MM.1S (cell line): Measurements from ENCODE around the gene PHC3.

Source experiments
- EZH2 ChIP-seq: fragments of 300-600 bp; sonication (generic); optimal IDR thresholded peaks from 2 replicates; pipeline ENCODE3; 2017; ENCODE audit warnings: low read depth, mild to moderate bottlenecking, antibody characterized with exemption, low read length, mixed read lengths
- EZH2phosphoT487 ChIP-seq: fragments of 300-600 bp; sonication (generic); IDR thresholded peaks from 2 replicates; pipeline ENCODE4 v1.6.1; 2018; ENCODE audit warnings: antibody characterized with exemption, low read length
- TF ChIP-seq, protein P1 (sequence below): fragments of 300-600 bp; sonication (generic); IDR thresholded peaks from 2 replicates; pipeline ENCODE4 v1.5.1; 2016; ENCODE audit warnings: antibody characterized with exemption, low read length, mixed read lengths

DNA sequence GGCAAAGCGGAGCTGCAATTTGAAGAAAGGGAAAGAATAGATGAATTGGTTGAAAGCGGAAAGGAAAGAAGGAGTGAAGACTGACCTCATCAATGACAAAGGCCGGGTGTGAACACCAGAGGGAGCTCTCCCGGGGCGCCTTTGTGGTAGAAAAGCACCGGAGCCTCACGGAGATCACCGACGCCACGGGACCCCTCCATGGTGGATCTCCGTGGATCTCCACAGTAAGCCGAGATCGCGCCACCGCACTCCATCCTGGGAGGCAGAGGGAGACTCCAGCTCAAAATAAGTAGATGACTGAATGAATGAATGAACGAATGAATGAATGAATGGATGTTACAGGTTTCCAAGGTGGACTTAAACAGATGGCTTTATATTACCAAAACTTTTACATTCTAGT lies 118.8 kb downstream of the PHC3 start:
- TF ChIP-seq, protein P1, sequence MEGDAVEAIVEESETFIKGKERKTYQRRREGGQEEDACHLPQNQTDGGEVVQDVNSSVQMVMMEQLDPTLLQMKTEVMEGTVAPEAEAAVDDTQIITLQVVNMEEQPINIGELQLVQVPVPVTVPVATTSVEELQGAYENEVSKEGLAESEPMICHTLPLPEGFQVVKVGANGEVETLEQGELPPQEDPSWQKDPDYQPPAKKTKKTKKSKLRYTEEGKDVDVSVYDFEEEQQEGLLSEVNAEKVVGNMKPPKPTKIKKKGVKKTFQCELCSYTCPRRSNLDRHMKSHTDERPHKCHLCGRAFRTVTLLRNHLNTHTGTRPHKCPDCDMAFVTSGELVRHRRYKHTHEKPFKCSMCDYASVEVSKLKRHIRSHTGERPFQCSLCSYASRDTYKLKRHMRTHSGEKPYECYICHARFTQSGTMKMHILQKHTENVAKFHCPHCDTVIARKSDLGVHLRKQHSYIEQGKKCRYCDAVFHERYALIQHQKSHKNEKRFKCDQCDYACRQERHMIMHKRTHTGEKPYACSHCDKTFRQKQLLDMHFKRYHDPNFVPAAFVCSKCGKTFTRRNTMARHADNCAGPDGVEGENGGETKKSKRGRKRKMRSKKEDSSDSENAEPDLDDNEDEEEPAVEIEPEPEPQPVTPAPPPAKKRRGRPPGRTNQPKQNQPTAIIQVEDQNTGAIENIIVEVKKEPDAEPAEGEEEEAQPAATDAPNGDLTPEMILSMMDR: peak; percentile 19
- TF ChIP-seq EZH2phosphoT487: no peak
- TF ChIP-seq EZH2: no peak
